Neural cell (in vitro differentiated cells): Measurements from ENCODE around the gene TUBB1.

Source experiments
- EP300 ChIP-seq: fragments of 450-650 bp; conservative IDR thresholded peaks from 2 replicates; pipeline ENCODE4 v1.6.1; 2014; ENCODE audit warnings: antibody characterized with exemption, mild to moderate bottlenecking, moderate library complexity; ENCODE audit not compliant: poor library complexity, severe bottlenecking
- MXI1 ChIP-seq: fragments of 450-650 bp; conservative IDR thresholded peaks from 2 replicates; pipeline ENCODE4 v1.6.1; 2014; ENCODE audit warnings: antibody characterized with exemption, mild to moderate bottlenecking; ENCODE audit not compliant: poor library complexity, severe bottlenecking
- POLR2AphosphoS5 ChIP-seq: IDR thresholded peaks from 2 replicates; pipeline ENCODE4 v1.6.1; 2012
- RAD21 ChIP-seq: fragments of 450-650 bp; conservative IDR thresholded peaks from 2 replicates; pipeline ENCODE4 v1.6.1; 2014; ENCODE audit warnings: antibody characterized with exemption, mild to moderate bottlenecking, moderate library complexity
- TAF1 ChIP-seq: IDR thresholded peaks from 2 replicates; pipeline ENCODE4 v1.6.1; 2012; ENCODE audit warnings: low read depth
- TF ChIP-seq, protein P1 (sequence below): fragments of 450-650 bp; IDR thresholded peaks from 2 replicates; pipeline ENCODE4 v1.5.1; 2014; ENCODE audit warnings: antibody characterized with exemption, mild to moderate bottlenecking, moderate library complexity; ENCODE audit not compliant: poor library complexity, severe bottlenecking
- TF ChIP-seq, protein P2 (sequence below): IDR thresholded peaks from 2 replicates; pipeline ENCODE4 v1.6.1; 2012; ENCODE audit warnings: borderline replicate concordance

DNA sequence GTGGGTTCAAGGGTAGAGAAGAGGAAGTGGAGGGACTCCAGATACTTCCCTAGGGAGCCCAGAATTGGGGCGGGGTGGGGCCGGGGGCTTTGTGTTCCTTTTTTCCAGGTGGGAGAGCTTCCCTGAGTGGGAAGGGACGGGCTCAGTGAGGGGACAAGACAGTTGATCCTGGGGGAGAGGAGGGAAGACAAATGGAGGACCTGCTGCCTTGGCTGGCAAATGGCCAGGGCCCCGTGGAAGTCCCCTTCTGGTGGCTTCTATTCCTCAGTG lies 14.8 kb upstream of the TUBB1 start:
- TF ChIP-seq, protein P1, sequence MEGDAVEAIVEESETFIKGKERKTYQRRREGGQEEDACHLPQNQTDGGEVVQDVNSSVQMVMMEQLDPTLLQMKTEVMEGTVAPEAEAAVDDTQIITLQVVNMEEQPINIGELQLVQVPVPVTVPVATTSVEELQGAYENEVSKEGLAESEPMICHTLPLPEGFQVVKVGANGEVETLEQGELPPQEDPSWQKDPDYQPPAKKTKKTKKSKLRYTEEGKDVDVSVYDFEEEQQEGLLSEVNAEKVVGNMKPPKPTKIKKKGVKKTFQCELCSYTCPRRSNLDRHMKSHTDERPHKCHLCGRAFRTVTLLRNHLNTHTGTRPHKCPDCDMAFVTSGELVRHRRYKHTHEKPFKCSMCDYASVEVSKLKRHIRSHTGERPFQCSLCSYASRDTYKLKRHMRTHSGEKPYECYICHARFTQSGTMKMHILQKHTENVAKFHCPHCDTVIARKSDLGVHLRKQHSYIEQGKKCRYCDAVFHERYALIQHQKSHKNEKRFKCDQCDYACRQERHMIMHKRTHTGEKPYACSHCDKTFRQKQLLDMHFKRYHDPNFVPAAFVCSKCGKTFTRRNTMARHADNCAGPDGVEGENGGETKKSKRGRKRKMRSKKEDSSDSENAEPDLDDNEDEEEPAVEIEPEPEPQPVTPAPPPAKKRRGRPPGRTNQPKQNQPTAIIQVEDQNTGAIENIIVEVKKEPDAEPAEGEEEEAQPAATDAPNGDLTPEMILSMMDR: no peak
- no peak for TF ChIP-seq TAF1
- TF ChIP-seq, protein P2, sequence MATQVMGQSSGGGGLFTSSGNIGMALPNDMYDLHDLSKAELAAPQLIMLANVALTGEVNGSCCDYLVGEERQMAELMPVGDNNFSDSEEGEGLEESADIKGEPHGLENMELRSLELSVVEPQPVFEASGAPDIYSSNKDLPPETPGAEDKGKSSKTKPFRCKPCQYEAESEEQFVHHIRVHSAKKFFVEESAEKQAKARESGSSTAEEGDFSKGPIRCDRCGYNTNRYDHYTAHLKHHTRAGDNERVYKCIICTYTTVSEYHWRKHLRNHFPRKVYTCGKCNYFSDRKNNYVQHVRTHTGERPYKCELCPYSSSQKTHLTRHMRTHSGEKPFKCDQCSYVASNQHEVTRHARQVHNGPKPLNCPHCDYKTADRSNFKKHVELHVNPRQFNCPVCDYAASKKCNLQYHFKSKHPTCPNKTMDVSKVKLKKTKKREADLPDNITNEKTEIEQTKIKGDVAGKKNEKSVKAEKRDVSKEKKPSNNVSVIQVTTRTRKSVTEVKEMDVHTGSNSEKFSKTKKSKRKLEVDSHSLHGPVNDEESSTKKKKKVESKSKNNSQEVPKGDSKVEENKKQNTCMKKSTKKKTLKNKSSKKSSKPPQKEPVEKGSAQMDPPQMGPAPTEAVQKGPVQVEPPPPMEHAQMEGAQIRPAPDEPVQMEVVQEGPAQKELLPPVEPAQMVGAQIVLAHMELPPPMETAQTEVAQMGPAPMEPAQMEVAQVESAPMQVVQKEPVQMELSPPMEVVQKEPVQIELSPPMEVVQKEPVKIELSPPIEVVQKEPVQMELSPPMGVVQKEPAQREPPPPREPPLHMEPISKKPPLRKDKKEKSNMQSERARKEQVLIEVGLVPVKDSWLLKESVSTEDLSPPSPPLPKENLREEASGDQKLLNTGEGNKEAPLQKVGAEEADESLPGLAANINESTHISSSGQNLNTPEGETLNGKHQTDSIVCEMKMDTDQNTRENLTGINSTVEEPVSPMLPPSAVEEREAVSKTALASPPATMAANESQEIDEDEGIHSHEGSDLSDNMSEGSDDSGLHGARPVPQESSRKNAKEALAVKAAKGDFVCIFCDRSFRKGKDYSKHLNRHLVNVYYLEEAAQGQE: no peak
- TF ChIP-seq RAD21: no peak
- TF ChIP-seq EP300: no peak
- TF ChIP-seq POLR2AphosphoS5: no peak
- no peak for TF ChIP-seq MXI1
